ENCODE results near the gene TRAPPC4.

GRCh38 chr11:118984825-118985224, 33.7 kb upstream of the TRAPPC4 start:
- no peak for TF ChIP-seq POLR2A (IDR thresholded peaks at IDR 0.05; ENCODE audit: low read length)
- TF ChIP-seq GATA1 (IDR thresholded peaks at IDR 0.05; ENCODE audit: low read depth, low read length), result no peak

All from erythroblast (primary cell).